Right ventricle myocardium inferior (tissue), 1 donor: ENCODE data around the gene ACKR1. TPM values are rescaled to one million over a fixed set of nuclear protein-coding genes. Genes with fewer than 3 reads are reported as not detected.

Experiments used
- ATAC-seq: fragments of 200-7000 bp; cut with Tn5 transposase; one replicate; pipeline ENCODE4 v1.9.1; 2020; ENCODE audit warnings: mild to moderate bottlenecking, moderate library complexity
- DNase-seq: peaks from one replicate; pipeline ENCODE4 v3.0.0; 2021; ENCODE audit errors: missing footprints
- intact Hi-C: fragments of 100-400 bp; cut with DNase I; formaldehyde crosslinking; loops from one replicate; pipeline ENCODE4 v1.11.0; 2022
- total RNA-seq: library from RNA; stranded (reverse); fragmentation: NEBNext Ultra II Directional; extraction: Animal tissue kit (Norgen Biotek cat#: 25700); gene quantifications from one replicate; pipeline ENCODE4 v1.2.1, GENCODE V29; 2021
- donor health status: DM: no; HTN: yes; CAD: no; lungs with severe emphysema.

Gene ACKR1
- total RNA-seq, 1 donor from 2014 or later = 16.2 TPM

DNA sequence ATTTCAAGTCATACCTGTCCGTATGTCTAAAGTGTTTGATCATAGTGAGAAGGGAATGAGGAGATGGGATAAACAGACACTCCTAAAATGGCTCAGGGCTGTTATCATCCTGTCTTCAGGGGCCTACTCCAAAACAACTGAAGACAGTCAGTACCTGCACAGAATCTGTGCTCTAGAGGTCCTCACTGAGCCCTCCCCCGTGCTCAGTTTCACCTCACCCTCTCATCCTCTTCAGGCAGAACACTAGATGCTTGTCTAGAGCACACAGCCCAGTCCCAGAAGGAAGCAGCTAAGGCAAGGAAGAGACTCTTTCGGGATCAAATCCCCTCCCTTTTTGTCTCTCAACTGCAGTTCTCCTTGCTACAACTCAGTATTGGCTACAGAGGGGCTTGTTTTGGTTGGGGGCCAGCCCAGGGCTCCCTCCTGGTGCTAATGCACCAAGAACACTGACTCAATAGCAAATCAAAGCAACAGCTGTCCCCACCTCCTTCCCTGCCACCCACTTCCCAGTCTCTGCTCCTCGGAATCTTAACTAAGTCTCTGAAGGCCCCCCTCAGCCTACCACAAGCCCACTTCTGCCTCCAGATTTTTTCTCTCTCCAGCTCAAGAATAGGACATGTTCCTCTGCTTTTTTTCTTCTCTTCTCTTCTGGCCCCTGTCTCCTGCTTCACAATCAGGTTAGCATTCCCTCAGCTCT is 23.2 kb upstream of the ACKR1 start:
- DNase-seq = no peak
- intact Hi-C loops = no loop called here
- ATAC-seq = no peak

DNA sequence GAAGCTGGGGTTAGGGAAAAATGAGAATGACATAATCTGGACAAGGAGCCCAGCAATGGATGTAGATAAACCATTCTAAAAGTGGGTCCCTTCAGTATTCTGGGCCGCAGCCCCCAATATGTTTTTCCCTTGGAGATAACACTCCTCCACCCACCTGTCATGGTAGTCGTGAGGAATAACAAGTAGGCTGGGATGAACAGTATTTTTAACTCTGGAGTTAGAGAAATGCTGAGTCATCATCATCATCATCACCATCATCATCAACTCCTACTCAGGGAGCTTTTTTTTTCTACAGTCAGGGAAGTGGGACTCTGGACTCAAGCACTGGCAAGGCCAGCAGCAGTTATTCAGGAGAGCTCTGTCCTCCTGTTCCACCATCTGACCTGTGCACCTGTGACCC is 20.5 kb upstream of the ACKR1 start:
- ATAC-seq = no peak
- no peak for DNase-seq
- intact Hi-C loops = no loop called here

DNA sequence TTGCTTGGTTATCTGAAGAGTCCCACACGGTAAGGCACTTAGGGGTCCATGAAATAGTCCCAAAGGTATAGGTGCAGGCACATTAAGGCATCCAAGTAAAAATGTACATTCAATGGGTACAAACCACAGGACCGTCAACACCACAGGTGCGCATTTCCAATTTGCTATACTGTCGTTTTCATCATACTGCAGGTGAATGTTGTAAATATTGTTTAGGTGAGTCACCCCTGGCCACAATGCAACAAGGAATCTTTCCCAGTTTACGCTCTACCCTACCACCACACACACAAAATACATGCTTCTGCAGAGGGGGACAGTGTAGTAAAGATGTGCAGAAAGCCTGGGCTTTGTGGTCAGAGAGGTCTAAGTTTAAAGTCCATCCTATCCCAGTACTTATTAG is 19.6 kb upstream of the ACKR1 start:
- ATAC-seq = no peak
- DNase-seq = no peak
- intact Hi-C loops = no loop called here

DNA sequence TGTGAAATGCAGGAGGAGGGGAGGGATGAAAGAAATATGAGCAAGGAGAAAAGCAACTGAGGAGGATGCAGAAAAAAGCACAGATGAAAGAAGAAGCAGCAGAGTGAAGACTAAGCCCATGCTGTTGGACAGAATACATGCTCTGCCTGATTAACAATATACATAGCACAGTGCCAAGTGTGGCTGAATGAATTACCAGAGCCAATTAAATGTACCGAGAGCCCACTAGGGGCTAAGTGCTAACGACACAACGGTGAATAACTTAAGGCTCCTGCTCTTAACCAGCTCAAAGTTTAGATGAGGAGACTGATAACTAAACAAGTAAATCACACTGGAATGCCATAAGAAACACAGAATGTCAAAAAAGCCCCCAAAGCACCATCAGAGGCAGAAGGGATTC is 17.6 kb upstream of the ACKR1 start:
- intact Hi-C loops = no loop called here
- DNase-seq (no peak), ATAC-seq (no peak)

DNA sequence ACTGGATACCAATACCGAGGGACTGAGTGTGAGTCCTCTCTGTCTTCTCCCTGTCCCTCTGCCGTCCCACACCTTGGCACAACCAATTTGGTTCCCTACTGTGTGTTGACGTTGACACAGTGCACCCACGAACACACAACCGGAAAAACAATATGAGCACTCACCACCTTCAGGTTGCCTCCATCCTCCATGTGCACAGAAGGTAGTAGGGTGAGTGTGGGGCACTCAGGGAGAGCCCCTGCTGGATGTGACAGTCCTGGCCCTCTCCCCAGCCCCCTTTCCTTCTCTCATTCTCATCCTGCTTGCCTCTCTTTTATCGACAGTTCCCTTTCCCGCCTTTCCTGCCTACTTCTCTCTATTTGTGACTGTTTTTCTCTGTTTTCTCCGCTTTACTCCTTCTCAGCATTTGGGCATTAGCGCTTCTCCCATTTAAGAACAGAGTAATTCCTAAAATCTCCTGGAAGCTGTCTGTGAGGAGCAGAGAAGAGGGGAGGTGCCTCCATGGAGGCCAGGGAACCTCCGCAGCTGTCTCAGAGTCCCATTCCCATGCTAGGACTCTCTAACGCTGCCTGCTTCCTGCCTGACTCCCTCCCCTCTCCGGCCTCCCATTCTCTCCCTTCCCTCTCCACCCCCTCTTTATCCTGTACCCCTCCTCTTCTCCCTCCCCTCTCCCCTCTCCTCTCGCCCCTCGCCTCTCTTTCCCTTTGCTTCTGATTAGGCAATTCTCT is 16.9 kb upstream of the ACKR1 start:
- DNase-seq (no peak), ATAC-seq (peak; percentile 64)
- intact Hi-C loops = no loop called here

DNA sequence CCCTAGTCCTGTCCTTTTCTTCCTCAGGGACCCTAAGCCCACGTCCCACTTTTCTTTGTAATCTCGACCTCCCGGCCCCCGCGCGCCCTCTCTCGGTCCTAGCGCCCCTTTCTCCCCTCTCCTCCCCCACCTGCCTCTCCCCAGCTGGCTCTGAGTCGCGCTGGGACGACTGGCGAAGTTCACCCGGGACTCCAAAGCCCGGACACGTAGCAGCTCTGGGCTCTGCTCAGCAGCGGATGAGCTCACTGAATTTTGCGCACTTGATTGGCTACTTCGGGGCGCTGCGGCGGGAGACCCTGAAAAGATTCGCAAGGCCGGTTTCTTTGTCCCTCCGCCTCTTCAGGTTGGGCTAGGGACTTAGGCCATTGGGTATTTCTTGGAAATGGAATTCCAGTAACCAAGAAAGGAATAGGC is 16.3 kb upstream of the ACKR1 start:
- intact Hi-C loops = no loop called here
- peak; percentile 80 for DNase-seq
- ATAC-seq = peak; percentile 90

DNA sequence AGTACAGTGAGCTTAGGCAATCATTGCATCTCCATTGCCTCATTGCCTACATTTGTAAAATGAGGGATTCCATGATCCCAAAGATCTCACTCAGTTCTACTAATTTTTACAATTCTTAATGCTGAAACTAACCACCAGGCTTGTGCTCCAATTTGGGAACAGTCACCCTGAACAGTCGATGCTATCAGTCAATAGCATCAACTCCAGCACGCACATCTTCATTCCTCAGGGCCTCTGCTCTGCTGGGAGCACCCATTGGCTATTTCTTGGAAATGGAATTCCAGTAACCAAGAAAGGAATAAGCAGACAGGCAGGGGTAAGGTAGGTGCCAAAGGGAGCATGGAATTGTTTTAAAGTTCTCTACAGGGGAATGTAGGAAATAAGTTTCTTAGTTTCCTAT is 14.2 kb upstream of the ACKR1 start:
- DNase-seq = no peak
- no peak for ATAC-seq
- intact Hi-C loops = no loop called here

DNA sequence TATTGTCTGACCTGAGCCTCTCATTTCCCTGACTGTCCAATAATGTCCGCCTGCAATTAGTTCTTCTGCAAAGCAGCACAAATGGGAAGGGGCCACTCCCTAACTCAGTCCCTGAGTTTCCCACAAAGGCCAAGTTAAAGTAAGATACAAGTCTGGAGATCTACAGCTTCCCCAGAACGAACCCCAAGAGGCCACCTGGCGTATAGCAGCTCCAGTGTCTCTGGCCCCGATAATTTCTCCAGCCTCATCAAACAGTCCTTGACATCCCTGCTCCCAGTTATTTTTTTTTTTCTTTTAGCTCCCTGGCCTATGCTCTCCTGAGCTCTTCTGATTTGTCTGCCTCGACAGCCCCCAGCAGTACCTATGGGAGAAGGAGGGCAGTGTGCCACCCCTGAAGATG is 8.1 kb upstream of the ACKR1 start:
- DNase-seq = no peak
- ATAC-seq = no peak
- intact Hi-C loops = loop anchor here (5.0 kb wide), 1 partner anchor 34 kb away; no protein-coding TSS in a partner anchor

DNA sequence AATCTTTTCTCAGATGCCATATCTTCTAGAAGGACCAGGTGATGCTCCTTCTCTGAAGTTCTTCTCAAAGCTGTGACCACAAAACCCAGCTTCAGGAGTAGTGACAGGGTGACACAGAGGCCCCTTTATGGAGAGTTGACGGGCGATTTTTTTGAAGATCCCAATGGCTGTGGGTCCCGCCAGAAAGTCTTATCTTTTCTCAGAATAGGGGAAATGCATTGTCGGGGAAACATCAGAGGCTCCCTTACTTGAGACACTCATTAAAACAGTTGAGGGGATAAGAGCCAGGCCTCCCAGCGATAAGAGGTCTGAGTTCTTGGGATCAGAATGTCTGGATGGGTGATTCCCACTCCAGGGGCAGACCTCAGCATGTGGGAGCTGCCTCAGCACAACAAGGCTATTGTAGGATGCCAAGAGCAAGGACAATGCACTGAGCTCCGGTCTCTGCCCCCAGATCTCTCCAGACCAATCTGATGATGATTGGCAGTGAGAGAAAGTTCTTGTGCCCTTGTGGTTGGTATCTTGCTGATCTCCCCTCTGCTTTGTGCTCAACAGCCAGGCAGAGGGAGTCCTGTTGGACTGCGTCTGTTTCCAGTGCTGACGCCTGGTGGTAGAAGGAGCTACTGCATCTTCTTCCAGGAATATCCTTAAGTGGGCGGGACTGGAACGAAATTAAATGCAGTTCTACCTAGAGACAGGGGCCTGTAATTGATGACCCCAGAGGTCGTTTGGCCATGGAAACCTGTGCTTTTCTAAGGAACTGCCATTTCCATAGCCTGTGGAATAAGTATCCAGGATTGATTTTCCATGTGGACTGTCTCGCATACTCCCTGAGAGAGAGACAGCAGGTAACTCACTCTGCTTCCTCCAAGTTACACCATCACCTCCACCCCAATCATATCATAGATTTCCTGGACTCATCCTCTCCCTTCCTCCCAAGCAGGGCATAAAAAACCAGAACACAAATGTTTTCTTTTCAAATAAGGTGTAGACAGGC is 6.8 kb upstream of the ACKR1 start:
- DNase-seq (no peak), ATAC-seq (peak; percentile 64)
- intact Hi-C loops = loop anchor here (5.0 kb wide), 1 partner anchor 36 kb away; no protein-coding TSS in a partner anchor

DNA sequence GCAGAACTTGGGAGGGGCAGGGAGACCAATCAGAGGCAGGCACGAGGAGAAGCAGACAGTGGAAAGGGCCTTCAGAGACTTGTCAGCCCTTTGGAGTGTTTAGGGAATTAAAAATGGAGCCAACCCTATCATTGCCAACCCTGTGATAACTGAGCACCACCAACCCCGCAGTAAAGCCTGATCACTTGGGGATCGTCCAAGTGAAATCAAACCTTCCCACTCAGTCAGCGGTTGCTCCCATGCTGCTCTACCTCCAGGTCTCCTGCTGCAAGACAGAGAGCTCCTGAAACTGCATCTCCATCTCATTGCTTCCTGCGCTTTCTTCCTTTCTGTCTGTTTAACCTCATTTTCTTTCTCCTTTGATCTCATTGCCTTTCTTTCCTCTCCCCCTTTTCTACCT is 4.8 kb upstream of the ACKR1 start:
- intact Hi-C loops = loop anchor here (5.0 kb wide), 1 partner anchor 38 kb away; no protein-coding TSS in a partner anchor
- no peak for DNase-seq
- no peak for ATAC-seq

DNA sequence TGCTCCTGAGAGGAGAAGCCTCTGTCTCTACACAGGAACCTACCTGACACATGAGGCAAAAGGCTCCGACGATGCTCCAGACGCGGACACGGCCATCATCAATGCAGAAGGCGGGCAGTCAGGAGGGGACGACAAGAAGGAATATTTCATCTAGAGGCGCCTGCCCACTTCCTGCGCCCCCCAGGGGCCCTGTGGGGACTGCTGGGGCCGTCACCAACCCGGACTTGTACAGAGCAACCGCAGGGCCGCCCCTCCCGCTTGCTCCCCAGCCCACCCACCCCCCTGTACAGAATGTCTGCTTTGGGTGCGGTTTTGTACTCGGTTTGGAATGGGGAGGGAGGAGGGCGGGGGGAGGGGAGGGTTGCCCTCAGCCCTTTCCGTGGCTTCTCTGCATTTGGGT is 3.9 kb upstream of the ACKR1 start:
- intact Hi-C loops = no loop called here
- ATAC-seq (no peak), DNase-seq (no peak)

DNA sequence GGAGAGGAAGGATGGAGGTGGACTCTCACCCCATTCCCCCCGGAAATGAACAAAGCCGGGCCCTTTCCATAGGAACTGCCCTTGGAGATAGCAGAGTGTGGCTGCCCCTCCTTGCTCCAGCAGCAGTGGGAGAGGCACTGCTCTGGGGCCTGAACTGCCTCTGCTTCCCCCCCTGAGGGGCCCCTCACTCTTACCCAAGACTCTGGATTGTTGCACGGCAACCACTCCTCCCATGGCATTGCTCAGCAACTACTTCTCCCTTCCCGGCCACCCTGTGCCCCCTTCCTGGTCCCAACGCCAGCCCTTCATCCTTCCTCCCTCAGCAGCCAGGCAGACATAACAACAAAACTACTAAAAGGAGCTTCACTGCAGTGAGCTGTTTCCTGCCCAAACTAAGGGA is 3.0 kb upstream of the ACKR1 start:
- ATAC-seq (no peak), DNase-seq (no peak)
- intact Hi-C loops = no loop called here

DNA sequence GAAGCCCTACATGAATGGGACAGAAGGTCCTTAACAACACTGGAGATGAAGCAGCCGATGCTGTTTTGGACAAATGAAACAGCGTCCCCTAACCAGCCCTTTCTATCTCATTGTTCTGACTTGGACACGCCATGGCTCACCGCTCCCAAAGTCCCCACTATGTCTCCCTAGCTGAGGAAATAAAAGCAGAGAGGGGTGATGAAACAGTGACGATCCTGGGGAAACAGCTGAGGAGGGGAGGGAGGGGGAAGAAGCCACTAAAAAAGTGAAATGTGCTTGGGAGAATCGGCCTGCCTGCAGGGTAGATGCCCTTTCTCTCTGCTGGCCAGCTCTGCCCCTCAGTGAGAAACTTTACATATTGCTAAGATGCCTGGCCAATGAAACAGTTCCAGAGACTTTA is 1.1 kb upstream of the ACKR1 start:
- intact Hi-C loops = no loop called here
- no peak for ATAC-seq
- DNase-seq = no peak

DNA sequence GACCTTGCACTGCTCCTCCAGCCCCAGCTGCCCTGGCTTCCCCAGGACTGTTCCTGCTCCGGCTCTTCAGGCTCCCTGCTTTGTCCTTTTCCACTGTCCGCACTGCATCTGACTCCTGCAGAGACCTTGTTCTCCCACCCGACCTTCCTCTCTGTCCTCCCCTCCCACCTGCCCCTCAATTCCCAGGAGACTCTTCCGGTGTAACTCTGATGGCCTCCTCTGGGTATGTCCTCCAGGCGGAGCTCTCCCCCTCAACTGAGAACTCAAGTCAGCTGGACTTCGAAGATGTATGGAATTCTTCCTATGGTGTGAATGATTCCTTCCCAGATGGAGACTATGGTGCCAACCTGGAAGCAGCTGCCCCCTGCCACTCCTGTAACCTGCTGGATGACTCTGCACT is 550 bp downstream of the ACKR1 start:
- ATAC-seq (no peak), DNase-seq (no peak)
- intact Hi-C loops = no loop called here

DNA sequence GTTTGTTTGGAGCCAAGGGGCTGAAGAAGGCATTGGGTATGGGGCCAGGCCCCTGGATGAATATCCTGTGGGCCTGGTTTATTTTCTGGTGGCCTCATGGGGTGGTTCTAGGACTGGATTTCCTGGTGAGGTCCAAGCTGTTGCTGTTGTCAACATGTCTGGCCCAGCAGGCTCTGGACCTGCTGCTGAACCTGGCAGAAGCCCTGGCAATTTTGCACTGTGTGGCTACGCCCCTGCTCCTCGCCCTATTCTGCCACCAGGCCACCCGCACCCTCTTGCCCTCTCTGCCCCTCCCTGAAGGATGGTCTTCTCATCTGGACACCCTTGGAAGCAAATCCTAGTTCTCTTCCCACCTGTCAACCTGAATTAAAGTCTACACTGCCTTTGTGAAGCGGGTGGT is 1.4 kb downstream of the ACKR1 start:
- DNase-seq (no peak), ATAC-seq (no peak)
- intact Hi-C loops = no loop called here

DNA sequence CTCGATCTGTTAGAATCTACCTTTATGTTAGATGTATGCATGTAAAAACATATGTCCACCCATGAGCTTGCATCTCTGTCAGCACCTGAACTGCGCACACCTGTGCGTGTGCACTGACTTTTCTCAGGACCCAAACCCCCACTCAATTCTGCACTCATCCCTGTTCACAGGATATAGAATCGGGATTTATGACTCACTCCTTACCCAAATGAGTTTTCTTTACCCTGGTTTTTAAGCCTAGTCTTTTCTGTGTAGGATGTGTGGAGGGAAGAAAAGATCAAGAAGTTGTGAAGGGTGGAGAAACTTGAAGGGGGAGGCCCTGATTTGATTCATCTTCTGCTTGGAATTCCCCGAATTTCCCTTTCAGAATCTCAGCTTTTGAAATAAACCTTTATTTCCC is 2.4 kb downstream of the ACKR1 start:
- intact Hi-C loops = no loop called here
- ATAC-seq = no peak

DNA sequence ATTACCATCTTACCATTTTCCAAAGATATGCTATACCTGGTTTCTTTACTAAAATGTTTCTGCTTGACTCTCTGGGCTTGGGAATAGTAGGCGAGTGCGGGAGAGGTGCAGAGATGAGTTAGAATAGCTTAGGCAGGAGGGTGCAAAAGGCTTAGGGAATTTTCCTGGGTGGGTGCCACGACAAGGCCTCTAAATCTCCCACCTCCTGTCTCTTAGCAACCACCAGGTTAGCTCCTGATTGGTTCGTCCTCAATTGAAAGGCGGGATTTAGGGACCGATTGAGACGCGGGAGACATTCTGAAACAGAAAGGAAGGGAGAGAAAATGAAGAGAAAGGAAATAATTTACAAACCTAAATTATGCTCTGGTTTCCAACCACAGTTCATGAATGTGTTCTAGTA is 3.1 kb downstream of the ACKR1 start:
- DNase-seq (no peak), ATAC-seq (no peak)
- intact Hi-C loops = no loop called here

More for the DNA sequence above, 2.4 kb downstream of the ACKR1 start:
- DNase-seq = no peak

DNA sequence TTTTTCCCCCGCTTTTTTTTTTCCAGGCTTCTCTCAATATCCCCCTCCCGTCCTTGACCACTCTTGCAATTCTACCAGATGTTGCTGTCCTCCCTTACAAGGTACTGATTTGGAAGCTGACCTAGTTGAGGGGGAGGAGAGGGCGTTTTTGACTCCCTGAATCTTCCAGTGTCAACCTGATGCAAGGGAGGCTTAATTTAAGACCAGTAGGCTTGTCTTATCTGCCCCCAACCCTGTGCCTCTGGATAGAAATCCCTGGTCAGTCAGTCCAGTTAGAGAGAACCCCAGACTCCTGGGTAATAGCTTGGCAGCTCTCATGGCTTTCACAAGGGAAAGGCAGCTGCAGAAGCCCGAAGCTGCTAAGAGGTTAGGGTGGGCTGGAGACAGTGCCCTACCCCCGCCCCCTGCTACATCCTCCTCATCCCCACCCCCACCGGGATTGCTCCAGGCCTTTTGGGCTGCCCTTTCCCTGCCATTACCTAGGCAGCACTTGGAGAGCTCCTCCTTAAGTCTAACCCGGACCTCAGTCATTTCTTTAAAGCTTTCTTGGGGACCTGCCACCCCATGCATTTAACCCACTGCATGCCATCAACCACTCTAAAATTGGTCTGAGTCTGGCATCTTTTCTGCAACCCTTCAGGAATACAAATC is 3.6 kb downstream of the ACKR1 start:
- no peak for DNase-seq
- intact Hi-C loops = no loop called here
- ATAC-seq = no peak

DNA sequence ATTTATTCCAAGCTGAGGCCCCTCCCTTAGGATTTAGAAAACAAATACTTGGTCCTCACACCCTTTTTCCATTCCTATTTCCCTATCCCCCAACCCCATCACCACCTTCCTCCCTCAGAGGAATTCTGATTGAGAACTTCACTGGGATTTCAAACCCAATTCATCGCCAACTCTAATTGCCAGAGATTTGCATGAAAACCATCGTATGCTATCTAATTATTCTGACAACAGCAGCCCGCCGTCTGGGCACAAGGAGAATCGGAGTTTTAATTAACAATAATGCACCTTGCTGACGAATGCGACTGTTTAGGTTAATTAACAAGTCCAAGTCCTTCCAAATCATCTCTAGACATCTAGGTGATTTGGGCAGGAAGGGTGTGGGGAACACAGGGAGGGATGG is 4.4 kb downstream of the ACKR1 start:
- ATAC-seq (no peak), DNase-seq (no peak)
- intact Hi-C loops = no loop called here
